Uterus (tissue), 4 donors: ENCODE results near the gene PALD1. TPM values are rescaled to one million over a fixed set of nuclear protein-coding genes. Genes with fewer than 3 reads are reported as not detected.

ENCODE experiments used
- DNase-seq, 2 donors: peaks; one replicate each; pipeline ENCODE4 v3.0.0-alpha.2; 2019 to 2020
- H3K27ac ChIP-seq, 2 donors: fragments of 200-600 bp; sonication (generic); 1 replicate in 1 of 2; 2 replicates in 1 of 2; pipeline ENCODE4 v1.5.1; 2016 to 2018
- H3K27me3 ChIP-seq, 2 donors: fragments of 200-600 bp; sonication (generic); one replicate each; pipeline ENCODE4 v1.5.1; 2018 to 2019; ENCODE audit warnings: control low read depth in 1 of 2
- H3K36me3 ChIP-seq, 2 donors: fragments of 200-600 bp; sonication (generic); one replicate each; pipeline ENCODE4 v1.5.1; 2019; ENCODE audit warnings: control low read depth in 1 of 2
- H3K4me1 ChIP-seq, 2 donors: fragments of 200-600 bp; sonication (generic); one replicate each; pipeline ENCODE4 v1.5.1; 2018 to 2019; ENCODE audit warnings: control low read depth in 1 of 2
- H3K4me3 ChIP-seq, 2 donors: fragments of 200-600 bp; sonication (generic); 1 replicate in 1 of 2; 2 replicates in 1 of 2; pipeline ENCODE4 v1.5.1; 2018 to 2019; ENCODE audit warnings: mild to moderate bottlenecking in 1 of 2
- H3K9me3 ChIP-seq, 2 donors: fragments of 200-600 bp; sonication (generic); one replicate each; pipeline ENCODE4 v1.5.1; 2019; ENCODE audit warnings: control low read depth in 1 of 2
- POLR2A ChIP-seq, 2 donors: fragments of 450-650 bp; IDR thresholded peaks; one replicate each; pipeline ENCODE4 v1.6.1; 2016; ENCODE audit warnings: antibody characterized with exemption in 2 of 2, mild to moderate bottlenecking in 1 of 2, moderate library complexity in 1 of 2
- intact Hi-C: fragments of 100-400 bp; cut with DNase I; formaldehyde crosslinking; loops from one replicate; pipeline ENCODE4 v1.15.1; 2023; ENCODE audit warnings: low total_unique reads
- total RNA-seq, 4 donors: library from RNA; depleted of rRNA in 3 of 4; stranded (reverse); fragments of >200 nt in 3 of 4; gene quantifications; one replicate each; pipeline versions ENCODE4 v1.1.0 to v1.2.4, GENCODE V29; 2014 to 2023
- TF ChIP-seq, protein P1 (sequence below), 4 experiments: fragments of 200-600 bp in 2 of 4; fragments of 450-650 bp in 2 of 4; sonication (generic) in 2 of 4; IDR thresholded peaks; one replicate each; pipeline ENCODE4 v1.5.1; 2016 to 2019; ENCODE audit warnings: antibody characterized with exemption in 4 of 4, mild to moderate bottlenecking in 2 of 4, moderate library complexity in 1 of 4
- donor health status: DM: yes; HTN: yes; CAD: no.

The PALD1 gene
- total RNA-seq, 4 donors from 2014 or later = 1.8 to 21.6 (median 10.3) TPM

- Histone ChIP-seq H3K36me3 (no peaks in the 10 kb centered on the region), H3K27me3 (no peaks in the 10 kb centered on the region), H3K27ac (no peak overlapping the region), H3K9me3 (no peaks in the 10 kb centered on the region), H3K4me3 (no peak overlapping the region), H3K4me1 (no peaks in the 10 kb centered on the region)
- DNase-seq = no peak
- TF ChIP-seq, protein P1, sequence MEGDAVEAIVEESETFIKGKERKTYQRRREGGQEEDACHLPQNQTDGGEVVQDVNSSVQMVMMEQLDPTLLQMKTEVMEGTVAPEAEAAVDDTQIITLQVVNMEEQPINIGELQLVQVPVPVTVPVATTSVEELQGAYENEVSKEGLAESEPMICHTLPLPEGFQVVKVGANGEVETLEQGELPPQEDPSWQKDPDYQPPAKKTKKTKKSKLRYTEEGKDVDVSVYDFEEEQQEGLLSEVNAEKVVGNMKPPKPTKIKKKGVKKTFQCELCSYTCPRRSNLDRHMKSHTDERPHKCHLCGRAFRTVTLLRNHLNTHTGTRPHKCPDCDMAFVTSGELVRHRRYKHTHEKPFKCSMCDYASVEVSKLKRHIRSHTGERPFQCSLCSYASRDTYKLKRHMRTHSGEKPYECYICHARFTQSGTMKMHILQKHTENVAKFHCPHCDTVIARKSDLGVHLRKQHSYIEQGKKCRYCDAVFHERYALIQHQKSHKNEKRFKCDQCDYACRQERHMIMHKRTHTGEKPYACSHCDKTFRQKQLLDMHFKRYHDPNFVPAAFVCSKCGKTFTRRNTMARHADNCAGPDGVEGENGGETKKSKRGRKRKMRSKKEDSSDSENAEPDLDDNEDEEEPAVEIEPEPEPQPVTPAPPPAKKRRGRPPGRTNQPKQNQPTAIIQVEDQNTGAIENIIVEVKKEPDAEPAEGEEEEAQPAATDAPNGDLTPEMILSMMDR (IDR thresholded peaks at IDR 0.05) = no peak
- no peak for TF ChIP-seq POLR2A (IDR thresholded peaks at IDR 0.05)
- intact Hi-C loops = no loop called here
Observed at GRCh38 chr10:70575486-70575873, 96.9 kb downstream of the PALD1 start.

GRCh38 chr10:70575874-70576802 lies 97.6 kb downstream of the PALD1 start:
- intact Hi-C loops = no loop called here
- Histone ChIP-seq H3K9me3 (no peaks in the 10 kb centered on the region), H3K4me1 (no peaks in the 10 kb centered on the region), H3K27ac (no peak overlapping the region), H3K27me3 (no peaks in the 10 kb centered on the region), H3K36me3 (no peaks in the 10 kb centered on the region), H3K4me3 (no peak overlapping the region)
- no peak for TF ChIP-seq POLR2A (IDR thresholded peaks at IDR 0.05)
- TF ChIP-seq, protein P1 (IDR thresholded peaks at IDR 0.05) = no peak
- no peak for DNase-seq

GRCh38 chr10:70576803-70577517 lies 98.4 kb downstream of the PALD1 start:
- Histone ChIP-seq H3K9me3 (no peaks in the 10 kb centered on the region), H3K27ac (no peak overlapping the region), H3K27me3 (no peaks in the 10 kb centered on the region), H3K36me3 (no peaks in the 10 kb centered on the region), H3K4me3 (no peak overlapping the region), H3K4me1 (no peaks in the 10 kb centered on the region)
- intact Hi-C loops = no loop called here
- no peak for TF ChIP-seq POLR2A (IDR thresholded peaks at IDR 0.05)
- TF ChIP-seq, protein P1 (IDR thresholded peaks at IDR 0.05) = no peak
- DNase-seq = no peak

GRCh38 chr10:70578371-70578947 lies 99.9 kb downstream of the PALD1 start:
- Histone ChIP-seq H3K4me3 (no peak overlapping the region), H3K4me1 (no peaks in the 10 kb centered on the region), H3K27ac (no peak overlapping the region), H3K27me3 (no peaks in the 10 kb centered on the region), H3K36me3 (no peaks in the 10 kb centered on the region), H3K9me3 (no peaks in the 10 kb centered on the region)
- intact Hi-C loops = no loop called here
- TF ChIP-seq POLR2A (IDR thresholded peaks at IDR 0.05) = no peak
- TF ChIP-seq, protein P1 (IDR thresholded peaks at IDR 0.05) = no peak
- DNase-seq = no peak
